Fibroblast of skin of abdomen (primary cell): ENCODE measurements around the gene RALGPS1.

Experiments used
- DNase-seq: peaks from one replicate; pipeline ENCODE4 v3.0.0-alpha.2; 2013

RALGPS1 gene

DNA sequence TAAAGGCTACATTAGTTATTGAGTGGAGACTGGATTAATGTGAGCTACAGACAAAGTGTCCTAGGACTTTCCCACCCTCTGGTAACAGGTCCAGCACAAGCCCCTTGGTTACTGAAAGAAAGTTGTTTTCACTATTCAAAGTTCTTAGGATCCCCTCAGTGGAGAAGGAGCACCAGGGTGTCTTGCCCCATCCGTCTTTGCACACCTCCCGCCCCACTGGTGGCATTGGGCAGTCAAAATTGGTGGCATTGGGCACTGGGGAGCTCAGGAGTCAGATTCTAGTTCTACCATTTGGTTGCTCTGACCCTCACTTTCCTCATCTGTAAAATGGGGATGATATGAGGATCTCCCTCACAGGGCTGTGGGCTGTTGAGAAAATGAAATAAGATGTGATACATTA is 210.2 kb downstream of the RALGPS1 start:
- DNase-seq = no peak

DNA sequence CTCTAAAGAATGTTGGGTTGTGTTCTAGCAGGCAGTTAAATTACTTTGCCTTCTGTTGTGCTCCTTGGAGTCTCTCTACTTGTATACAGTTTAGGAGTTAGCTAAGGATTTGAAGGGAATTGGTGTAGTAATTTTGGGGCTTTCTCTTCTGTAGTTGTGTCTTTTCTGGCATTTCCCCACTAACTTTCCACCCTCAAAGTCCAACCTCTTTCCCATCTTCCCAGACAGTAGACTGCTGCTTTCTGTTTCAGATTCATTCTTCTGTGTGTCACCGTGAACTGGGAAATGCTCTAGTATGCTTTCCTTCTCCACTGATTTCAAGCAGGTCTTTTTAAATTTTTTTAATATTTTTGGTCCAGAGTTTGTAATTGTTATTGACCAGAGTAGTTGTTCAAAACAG is 212.4 kb downstream of the RALGPS1 start:
- DNase-seq = no peak

DNA sequence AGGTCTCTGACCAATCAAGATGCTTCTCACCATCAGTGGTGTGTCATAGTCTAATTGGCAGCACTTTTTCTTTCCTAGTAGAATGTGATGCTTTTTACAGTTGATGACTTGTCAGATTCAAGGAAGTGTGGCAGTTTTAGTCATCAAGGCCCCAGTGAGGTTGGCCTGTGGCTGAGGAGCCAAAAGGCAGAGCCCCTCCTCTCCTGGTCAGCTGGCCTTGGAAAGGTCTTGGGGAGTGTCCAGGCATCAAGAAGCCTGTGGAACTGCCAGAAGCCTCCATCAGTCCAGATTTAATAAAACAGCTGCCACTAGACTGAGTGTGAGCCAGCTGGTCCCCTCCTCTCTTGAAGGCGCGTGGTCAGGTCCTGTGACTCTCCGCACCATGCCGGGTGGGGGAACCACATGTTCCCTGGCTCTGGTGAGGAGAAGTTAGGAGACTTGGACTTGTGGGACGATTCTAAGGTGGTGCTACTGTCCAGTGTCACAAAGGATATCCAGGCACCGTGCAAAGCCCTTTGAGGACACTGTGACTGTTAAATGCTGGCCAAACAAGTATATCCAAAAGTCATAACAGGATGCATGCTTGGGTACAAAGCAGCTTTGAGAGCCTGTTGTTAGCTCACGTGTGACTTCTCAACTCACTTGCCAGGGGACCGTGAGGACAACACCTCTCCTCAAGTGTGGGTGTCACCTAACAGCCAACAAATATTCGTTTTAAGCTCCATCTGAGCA is 213.9 kb downstream of the RALGPS1 start:
- DNase-seq = peak; percentile 35

DNA sequence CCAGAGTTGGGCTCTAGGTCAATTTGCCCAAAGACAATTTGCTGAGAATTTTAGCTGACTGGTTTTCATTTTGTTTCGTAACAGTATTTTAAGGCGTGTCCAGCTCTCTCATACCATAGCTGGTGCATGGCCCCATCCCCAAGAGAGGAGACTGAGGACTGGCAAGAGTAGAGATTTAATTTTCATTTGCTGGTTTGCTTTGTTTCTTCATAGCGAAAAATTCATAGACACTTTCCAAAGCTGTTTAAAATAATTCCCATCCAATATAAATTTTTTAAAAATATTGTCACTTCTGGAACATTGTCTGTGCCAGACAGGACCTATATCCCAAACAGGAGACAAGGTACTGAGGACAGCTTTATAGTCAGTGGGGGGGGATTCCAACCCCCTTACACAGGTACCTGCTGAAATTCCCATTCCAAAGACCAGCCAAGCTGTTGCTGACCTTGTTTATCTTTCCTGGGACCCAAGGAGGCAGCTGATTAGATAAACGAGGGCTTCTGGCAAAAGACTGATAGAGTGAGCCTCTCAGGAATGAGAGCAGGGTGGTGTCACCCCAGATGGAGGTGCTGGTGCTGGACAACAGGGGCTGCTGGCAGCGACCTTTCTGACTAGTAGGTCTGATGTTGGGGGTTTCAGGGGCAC is 214.6 kb downstream of the RALGPS1 start:
- no peak for DNase-seq

DNA sequence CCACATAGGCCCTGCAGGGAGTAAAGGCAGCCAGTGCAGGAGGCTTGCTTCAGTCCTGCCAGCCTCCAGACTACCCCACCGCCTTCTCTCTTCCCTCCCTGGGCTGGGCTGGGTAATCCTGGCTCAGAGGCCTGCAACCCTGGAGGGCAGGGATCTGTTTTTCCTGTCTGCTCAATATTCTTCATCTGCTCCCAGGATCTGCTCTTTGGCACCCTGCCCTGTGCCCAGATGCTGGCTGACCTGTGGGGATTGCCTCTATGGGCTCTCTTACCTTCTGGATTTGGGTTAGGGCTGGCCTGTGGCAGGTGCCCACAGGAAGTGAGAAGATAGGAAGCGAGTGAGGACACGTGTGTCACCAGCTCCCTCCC is 215.1 kb downstream of the RALGPS1 start:
- DNase-seq = no peak

DNA sequence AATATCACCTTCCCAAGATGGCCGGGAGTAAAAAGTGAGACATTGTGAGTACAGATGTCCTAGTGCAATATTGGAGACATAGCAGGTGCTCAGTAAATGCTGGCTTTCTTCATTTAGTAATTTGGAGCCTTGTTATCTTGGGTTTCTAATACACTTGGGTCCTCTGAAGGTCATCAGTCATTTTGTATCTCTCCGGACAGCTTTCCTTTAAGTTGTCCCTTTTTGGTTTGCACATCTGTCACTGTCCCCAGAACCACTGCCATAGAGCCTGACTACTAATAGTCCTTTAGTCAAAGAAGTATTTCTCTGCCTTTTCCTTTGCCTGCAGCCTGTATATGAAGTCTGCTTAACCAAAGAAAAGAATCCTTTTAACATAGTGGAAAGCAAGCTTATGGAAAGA is 215.7 kb downstream of the RALGPS1 start:
- DNase-seq = no peak

DNA sequence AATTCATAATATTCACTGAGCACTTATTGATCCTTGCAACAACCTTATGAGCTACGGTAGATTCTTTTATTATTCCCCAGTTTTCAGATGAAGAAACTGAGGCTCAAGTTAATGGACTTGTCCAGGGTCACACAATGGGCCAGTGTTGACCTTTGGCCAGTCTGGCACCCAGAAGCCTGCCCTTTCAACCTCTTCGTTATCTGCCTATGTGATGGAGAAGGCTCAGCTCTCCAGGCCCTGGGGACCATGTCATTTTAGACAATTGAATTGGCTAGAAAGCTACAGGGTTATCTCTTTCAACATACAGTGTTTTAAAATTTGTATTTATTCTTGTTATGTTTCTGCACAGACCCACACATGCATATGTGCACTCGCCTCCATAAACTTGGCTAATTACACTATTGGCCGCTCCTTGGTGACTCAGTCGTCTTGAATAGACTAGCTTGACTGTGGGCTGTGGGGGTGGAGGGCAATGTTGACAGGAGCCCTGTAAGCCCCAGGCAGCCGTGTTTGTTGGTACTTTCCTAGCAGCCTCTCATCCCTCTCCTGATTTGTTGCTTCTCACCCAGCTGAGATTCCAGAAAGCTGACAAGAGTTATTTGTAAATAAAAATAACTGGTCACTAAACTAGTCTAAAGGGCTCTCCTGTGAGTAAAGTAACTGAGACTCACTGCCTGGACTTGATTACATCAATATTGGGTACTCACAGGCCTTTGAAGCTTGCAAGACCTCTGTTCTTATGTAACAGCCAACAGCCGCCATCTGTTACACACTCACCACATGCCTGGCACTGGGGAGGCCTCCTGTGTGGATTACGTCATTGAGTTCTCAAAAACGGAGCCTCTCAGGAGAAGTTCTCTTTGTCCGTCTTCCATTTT is 216.3 kb downstream of the RALGPS1 start:
- peak; percentile 96 for DNase-seq

DNA sequence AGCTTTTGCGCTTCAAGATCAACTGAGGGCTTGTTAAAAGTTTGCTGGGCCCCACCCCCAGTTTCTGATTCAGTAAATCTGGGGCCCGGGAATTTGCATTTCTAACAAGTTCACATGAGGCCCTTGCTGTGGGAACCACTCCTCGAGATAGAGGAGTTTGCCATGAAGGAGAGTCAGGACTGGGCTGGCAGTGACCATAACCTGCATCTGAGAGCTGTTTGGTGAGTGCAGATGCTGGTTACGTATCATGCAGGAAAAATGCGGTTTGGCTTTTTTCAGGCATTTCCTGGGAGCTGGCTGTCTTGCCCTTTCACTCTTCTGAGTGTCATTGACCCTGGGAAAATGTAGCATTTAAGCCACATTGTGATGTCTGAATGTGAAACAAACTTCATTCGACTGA is 217.3 kb downstream of the RALGPS1 start:
- DNase-seq = peak; percentile 64

DNA sequence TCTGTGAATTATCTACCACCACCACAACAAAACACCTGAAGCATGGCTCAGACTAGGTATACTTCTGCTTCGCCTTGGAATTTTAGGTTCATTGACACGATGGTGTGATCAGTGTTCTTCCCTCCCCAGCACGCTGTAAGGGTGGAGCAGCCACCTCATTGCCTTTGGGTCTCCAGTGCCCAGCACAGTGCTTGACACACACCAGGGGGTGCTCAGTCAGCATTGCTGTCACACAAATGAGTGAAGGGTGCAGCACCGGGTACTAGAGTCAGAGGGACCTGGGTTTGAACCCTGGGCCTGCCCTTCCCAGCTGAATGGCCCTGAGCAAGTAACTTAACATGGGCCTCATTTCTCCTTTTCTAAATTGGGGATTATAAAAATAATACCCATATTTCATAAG is 217.8 kb downstream of the RALGPS1 start:
- DNase-seq = no peak

DNA sequence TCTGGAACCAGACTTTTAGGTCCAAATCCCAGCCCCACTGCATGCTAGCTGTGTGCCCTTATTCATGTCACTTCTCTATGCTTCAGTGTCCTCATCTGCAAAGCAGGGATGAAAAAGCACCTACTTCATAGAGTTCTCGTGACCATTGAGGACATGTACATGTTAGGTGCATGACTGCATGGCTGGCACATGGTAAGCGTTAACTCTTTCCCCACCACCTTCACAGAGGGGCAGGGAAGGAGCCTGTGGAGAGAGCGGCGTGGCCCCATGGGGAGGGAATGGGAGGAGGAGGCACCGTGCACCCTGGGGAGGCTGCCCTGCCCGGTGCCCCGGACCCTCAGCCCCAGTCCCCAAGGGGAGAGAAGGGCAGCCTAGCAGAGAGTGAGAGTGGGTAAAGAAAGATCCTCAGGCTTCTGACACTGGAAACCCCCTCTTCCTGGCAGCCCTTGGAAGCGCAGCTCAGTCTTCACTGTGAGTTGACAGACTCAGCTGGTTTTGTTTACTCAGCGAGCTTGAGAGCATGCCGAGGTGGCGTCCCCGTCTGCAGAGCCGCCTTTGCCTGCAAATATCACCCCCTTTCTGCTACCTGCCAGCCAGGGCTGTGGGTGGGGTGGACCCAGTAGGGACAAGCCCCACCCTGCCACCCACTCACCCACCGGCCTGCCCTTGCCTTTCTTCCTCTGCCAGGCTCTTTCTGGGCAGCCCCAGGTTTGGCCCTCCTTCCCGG is 218.5 kb downstream of the RALGPS1 start:
- peak; percentile 59 for DNase-seq

DNA sequence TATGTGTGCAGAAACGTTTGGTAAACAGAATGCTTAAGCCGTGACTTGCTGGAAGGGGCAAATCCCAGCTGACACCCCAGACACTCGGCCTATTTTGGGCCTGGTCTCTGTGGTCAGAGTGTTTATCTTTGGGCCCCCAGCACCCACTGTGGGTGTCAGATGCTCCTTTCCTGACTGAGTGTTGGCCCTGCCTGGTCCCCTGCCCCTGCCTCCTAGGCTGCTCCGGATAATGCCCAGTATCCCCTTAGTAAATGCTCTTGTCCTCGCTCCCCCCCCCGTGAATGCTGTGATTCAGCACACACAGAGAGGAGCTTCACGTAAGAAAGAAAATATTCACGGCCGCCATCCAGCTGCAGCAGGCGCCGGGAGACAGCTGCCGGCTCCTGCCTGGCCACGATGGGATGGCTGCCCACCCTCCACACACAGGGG is 219.2 kb downstream of the RALGPS1 start:
- peak; percentile 83 for DNase-seq

DNA sequence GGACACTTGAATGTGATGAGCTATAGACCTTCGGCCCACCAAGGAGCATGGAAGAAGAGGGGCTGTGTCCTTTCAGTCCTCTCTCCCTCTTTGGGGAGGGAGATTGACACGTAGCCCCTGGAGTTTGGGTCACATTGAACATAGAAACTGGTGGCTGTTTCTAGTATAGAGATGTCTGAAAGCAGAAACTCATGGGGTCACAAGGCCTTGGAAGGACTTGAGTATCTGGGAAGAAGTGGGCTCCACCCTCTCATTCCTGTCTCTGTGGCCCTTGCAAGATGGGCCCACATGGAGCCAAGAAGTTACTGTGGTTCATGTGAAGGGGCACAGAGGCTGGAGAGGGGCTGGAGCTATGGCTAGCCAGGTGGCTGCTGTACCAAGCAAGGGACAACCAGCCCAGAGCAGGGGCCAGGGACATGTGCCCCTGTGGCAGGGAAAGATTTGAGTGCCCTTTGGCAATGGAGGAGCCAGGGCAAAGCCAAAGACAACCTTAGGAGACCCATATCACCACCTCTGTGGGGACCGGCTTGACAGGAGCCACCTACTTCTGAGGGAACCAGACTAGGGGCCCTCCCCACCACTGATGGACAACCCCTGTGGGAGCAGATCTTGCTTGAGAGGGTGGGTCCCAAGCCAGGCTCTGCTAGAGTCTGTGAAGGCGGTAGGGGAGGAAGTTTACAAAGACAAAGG is 220.6 kb downstream of the RALGPS1 start:
- DNase-seq = no peak

DNA sequence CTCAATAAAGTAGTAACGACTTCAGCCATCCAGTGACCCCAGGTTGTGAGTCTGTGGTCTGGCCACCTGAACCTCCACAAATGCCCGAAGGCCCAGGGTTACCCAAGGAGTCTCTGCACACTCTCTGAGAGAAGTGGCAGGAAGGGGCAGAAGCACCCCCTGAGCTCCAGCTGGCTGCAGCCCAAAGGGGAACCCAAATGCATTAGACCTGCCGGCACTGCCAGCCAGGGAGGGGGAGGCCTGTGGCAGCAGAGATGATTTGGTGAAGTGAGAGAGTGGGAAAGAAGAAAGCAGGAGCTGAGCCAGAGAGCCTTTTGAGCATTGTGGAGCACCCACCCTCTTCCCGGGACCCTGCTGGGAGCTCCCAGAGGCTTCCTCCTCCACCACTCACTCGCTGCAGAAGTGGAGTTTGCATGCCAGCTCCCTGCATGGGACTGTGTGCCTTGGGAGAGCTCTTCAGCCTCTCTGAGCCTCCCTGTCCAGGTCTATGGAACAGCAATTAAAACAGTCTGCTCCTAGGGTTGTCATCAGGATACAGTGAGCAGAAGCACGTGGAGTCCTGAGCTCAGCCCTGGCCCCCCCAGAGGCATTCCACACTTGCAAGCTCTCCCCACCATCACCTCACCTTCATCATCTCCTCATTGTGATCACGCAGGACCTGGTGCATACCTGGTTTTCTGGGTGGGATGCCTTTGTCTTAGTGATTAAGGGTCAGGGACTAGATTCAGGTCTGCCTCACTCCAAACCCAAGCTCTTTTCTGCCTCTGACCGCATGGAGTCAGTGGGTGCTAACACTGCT is 221.7 kb downstream of the RALGPS1 start:
- no peak for DNase-seq

DNA sequence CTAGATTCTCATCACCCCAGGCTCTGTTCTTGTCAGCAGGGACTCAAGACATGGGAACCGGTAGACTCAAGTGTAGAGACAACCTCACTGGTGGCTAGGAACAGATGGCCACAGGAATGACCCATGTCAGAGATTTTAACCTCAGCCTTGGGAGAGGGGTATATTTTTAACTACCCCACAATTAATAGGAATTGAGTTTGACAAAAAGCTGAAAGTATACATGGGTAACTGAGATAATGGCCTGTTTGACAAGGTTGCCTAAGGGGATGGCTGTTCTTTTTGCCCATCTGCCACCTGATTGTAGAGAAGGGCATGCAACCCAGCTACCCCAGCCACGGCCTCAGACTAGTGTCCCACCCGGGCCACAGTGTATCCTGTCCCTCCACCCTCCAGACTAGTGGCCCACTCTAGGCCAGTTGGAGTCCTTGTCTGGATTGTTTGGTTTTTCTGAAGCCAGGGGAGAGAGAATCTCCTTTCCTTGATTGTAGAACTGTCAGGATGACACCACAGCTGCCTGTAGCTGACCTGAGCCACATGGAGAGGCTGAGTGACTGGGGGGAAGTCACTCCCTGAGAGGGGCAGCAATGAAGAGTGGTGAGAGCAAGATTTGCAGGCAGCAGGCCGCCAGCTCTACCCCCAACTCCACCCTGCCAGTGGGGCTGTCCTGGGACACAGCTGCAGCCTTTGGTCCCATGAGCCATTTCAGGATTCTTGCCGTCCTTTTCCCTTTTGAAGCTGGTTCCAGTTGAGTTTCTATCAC is 222.5 kb downstream of the RALGPS1 start:
- no peak for DNase-seq

DNA sequence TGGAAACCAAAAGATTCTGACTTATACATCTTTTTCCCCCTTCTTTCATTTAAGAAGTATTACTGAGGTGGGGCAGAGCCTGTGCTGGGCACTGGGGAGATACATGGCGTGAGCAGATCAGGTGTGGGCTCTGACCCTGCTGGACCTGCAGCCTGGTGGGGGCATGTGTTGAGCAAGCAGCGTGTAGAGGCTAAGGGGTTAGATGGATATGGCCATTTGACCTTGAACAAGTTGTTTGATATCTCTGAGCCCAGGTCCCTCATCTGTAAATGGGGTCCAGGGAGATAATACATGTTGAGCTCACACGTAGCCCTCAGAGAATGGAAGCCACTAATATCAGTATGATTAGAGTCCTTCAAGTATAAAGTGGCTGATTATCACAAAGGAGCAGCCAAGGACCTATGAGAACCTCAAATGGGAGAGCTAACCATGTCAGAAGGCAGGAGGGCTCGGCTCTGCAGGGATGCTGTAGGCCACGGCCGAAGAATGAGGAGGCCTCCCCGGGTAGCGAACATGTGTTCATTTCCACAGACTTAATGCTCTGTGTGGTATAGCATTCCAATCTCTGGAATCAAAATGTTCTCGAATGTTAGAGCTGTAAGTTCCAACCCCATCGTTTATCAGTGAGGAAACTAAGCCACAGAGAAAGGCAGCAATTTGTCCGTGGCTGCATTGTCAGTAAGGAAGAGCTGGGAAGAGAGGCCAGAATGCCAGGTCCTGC is 223.2 kb downstream of the RALGPS1 start:
- DNase-seq = no peak

DNA sequence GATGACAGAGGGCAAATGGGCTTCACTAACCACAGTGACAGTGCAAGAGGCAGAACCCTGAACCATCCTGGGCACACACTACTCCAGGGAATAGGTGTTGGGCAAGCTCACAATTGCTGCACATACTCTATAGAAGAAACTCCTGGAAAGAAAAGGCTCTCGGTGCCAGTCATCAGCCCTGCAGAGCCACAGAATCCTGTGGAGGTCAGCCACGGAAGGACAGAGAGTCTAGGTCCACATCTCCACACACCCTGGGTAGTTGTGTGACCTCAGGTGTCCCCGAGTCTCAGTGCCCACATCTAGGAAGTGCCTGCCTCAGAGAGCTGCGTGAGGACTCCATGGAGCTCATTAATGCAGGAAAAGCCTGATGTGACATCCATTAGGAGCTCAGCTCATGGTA is 223.9 kb downstream of the RALGPS1 start:
- no peak for DNase-seq

DNA sequence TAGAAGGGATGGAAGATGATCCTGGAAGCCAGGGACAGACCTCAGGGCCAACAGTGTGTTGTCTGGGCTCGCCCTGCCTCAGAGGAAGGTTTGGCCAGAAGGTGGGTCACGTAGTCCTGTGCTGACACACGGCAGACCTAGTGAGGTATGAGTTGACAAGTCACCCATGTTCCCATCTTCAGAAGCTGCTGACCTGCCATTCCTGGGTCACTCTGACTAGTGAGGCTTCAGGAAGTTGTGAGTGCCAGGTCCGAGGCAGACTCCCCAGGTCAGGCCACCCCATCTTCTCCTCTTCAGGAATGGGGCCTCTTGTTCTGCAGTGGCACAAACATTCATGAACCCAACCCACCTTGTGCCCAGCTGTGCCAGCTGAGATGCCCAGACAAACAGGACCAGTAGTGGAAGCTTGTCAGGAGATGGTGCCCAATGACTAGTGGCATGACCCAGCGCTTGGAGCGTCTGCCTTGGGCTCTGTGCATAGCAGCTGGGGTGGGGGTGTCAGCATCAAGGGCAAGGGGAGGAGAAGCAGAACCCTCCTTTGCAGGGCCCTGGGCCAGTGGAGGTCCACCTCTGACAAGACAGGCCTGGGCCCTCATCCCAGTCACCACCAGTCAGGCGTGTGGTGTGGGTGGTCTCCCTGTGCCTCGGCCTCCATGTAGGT is 224.6 kb downstream of the RALGPS1 start:
- no peak for DNase-seq

DNA sequence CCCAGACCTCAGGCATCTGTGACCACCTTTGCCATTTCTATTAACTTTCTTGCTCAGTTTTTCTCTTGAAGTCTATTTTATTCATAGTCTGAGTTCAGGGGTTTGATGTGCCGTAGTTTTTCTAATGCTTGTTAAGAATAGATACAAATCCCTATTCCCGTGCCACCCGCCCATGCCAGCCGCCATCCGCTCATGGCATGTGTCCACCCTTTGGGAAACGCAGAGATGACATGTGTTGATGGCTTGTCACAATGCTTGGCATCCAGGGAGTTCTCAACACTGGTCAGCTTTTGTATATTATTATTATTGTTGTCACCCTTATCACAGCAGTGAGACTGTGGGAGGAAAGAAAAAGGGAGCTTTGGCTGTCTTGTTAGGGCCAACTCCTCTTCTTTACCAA is 225.2 kb downstream of the RALGPS1 start:
- no peak for DNase-seq

DNA sequence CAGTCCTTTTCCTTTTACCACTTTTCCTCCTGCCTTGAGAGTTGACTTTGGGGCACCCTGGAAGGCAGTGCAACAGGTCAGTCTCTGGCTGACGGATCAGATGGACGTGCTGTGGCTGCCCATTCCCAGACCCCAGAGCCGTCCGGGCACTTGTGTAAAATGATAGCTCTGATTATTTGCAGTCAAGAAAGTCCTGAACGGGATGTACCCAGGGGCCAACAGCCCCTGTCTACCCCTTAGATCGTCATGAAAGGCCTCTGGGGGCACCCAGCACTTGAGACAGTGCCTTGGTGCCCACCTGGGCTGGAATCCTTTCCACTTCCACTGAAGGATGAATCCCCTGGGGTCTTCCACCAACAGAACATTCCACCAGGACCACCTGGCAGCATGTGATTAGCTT is 225.6 kb downstream of the RALGPS1 start:
- DNase-seq = no peak
